Stimulated activated naive CD4-positive, alpha-beta T cell treated with Interleukin-2 at 50 U/mL for 16 hours (primary cell): ENCODE data around the gene SIGLEC15.
"Not testable (repeated sequence)": the region's sequence is repeated elsewhere in the genome, so short reads cannot be mapped to it uniquely, and the experiment has no call there.

Experiments
- DNase-seq: peaks from one replicate; lab custom pipeline; 2025; lab: John Stamatoyannopoulos, UW

Gene SIGLEC15

GRCh38 chr18:45820106-45820745, 5.2 kb upstream of the SIGLEC15 start:
- no peak for DNase-seq

- no peak for DNase-seq
Measured at GRCh38 chr18:45821026-45821425, 4.4 kb upstream of the SIGLEC15 start.

GRCh38 chr18:45821711-45822110, 3.8 kb upstream of the SIGLEC15 start:
- DNase-seq, result no peak

- no peak for DNase-seq
Measured at GRCh38 chr18:45826084-45826483, 609 bp downstream of the SIGLEC15 start.

GRCh38 chr18:45826716-45827115, 1.2 kb downstream of the SIGLEC15 start:
- DNase-seq, result not testable (repeated sequence)

- DNase-seq, result no peak
Measured at GRCh38 chr18:45828917-45829811, 3.7 kb downstream of the SIGLEC15 start.

- no peak for DNase-seq
Measured at GRCh38 chr18:45829855-45830254, 4.4 kb downstream of the SIGLEC15 start.

- no peak for DNase-seq
Measured at GRCh38 chr18:45830917-45831316, 5.4 kb downstream of the SIGLEC15 start.

GRCh38 chr18:45833846-45834245, 8.4 kb downstream of the SIGLEC15 start:
- DNase-seq, result no peak

- no peak for DNase-seq
Measured at GRCh38 chr18:45834306-45834705, 8.8 kb downstream of the SIGLEC15 start.

GRCh38 chr18:45835057-45835636, 9.7 kb downstream of the SIGLEC15 start:
- no peak for DNase-seq

- no peak for DNase-seq
Measured at GRCh38 chr18:45836242-45837205, 11.0 kb downstream of the SIGLEC15 start.

GRCh38 chr18:45837283-45838070, 12.0 kb downstream of the SIGLEC15 start:
- peak; percentile 12 for DNase-seq

GRCh38 chr18:45838302-45839070, 13.0 kb downstream of the SIGLEC15 start:
- no peak for DNase-seq

- DNase-seq, result no peak
Measured at GRCh38 chr18:45839414-45840395, 14.2 kb downstream of the SIGLEC15 start.

- no peak for DNase-seq
Measured at GRCh38 chr18:45841060-45841764, 15.7 kb downstream of the SIGLEC15 start.

- no peak for DNase-seq
Measured at GRCh38 chr18:45841765-45842442, 16.4 kb downstream of the SIGLEC15 start.

- no peak for DNase-seq
Measured at GRCh38 chr18:45843019-45843418, 17.5 kb downstream of the SIGLEC15 start.
